Measurements from ENCODE around the gene HRH1. TPM values are rescaled to one million over a fixed set of nuclear protein-coding genes. Genes with fewer than 3 reads are reported as not detected.
"Not testable (repeated sequence)": the region's sequence is repeated elsewhere in the genome, so short reads cannot be mapped to it uniquely, and the experiment has no call there.

Gene HRH1
- total RNA-seq, 6 experiments from 2014 or later: 0.14 to 0.66 (median 0.41) TPM; not detected in 2

DNA sequence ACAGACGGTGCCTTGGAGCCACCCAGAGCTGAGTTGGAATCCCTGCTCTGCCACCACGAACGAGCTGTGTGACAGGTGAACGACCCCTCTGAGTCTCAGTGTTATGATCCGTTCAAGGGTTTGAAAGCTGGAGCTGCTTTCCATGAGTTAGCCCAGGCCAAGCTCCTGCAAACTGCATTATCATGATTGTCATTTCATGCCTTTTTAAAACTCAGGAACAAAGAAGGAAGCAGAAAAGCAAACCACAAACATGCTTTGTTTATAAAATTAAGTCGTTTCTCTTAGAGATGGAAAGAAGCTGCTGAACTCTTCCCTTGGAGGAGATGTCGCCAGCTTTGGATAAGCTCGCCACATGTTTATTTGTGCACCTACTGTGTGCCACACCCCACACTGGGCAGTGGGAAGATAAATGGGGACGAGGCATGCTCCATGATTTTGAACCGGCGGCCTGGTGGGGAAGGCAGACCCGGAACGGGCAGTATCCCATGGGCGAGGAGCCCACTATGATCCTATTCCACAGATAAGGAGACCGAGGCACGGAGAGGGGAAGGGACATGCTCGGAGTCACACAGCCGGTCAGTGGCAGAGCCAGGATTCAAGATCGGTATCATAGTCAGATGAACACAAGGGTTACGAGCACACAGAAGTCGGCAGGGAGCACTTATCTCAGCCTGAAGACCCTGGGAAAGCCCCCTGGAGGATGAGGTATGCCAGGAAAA, 15.9 kb downstream of the HRH1 start:
- ATAC-seq (peak in 1 of 4 donors; percentile 13), DNase-seq (no peak)
- Histone ChIP-seq H3K27ac (no peak overlapping the region), H3K36me3 (no peaks in the 10 kb centered on the region), H3K4me3 (no peak overlapping the region), H3K9me3 (no peaks in the 10 kb centered on the region), H3K27me3 (no peaks in the 10 kb centered on the region), H3K4me1 (no peaks in the 10 kb centered on the region)
- intact Hi-C loops (cut with DNase I): no loop called here
- 59% methylated on average over 14 of the region's 21 CpGs for WGBS (ENCODE audit: insufficient coverage, low coverage, low lambda C conversion rate, missing lambda C conversion rate)
- TF ChIP-seq, protein P1, sequence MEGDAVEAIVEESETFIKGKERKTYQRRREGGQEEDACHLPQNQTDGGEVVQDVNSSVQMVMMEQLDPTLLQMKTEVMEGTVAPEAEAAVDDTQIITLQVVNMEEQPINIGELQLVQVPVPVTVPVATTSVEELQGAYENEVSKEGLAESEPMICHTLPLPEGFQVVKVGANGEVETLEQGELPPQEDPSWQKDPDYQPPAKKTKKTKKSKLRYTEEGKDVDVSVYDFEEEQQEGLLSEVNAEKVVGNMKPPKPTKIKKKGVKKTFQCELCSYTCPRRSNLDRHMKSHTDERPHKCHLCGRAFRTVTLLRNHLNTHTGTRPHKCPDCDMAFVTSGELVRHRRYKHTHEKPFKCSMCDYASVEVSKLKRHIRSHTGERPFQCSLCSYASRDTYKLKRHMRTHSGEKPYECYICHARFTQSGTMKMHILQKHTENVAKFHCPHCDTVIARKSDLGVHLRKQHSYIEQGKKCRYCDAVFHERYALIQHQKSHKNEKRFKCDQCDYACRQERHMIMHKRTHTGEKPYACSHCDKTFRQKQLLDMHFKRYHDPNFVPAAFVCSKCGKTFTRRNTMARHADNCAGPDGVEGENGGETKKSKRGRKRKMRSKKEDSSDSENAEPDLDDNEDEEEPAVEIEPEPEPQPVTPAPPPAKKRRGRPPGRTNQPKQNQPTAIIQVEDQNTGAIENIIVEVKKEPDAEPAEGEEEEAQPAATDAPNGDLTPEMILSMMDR (IDR thresholded peaks at IDR 0.05): no peak
- no peak for TF ChIP-seq POLR2A (IDR thresholded peaks at IDR 0.05)

DNA sequence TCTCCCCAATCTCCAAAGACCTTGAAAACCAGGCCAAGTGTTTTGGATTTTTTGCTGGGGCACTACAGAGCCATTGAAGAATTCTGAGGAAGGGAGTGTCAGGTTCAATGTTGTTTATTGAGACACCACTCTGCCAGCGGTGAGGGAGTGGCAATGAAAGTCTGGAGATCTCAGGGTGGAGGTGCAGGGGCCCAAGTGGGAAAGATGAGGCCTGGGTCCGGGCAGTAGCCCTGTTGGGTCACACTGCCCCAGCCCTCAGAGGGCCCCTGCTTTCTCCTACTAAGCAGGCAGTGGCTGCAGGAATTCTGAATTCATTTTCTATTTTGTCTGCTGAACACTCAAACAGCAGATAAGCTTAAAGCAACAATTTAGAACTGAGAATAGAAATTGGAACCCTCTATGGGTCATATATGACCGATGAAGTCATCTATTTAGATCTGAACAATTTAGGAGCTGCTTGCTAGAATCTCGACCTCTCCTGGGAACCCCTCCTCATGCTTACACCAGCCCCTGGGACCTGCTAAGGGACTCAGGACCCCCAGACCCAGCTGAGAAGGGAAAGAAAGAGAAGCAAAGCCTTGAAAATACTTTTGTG, 17.9 kb downstream of the HRH1 start:
- Histone ChIP-seq H3K27me3 (no peaks in the 10 kb centered on the region), H3K4me3 (no peak overlapping the region), H3K4me1 (no peaks in the 10 kb centered on the region), H3K36me3 (no peaks in the 10 kb centered on the region), H3K27ac (no peak overlapping the region), H3K9me3 (no peaks in the 10 kb centered on the region)
- WGBS (ENCODE audit: insufficient coverage, low coverage, low lambda C conversion rate, missing lambda C conversion rate): 37% methylated on average over 3 of the region's 4 CpGs
- intact Hi-C loops (cut with DNase I): no loop called here
- TF ChIP-seq, protein P1 (IDR thresholded peaks at IDR 0.05): no peak
- TF ChIP-seq POLR2A (IDR thresholded peaks at IDR 0.05): no peak
- DNase-seq (no peak), ATAC-seq (no peak)

DNA sequence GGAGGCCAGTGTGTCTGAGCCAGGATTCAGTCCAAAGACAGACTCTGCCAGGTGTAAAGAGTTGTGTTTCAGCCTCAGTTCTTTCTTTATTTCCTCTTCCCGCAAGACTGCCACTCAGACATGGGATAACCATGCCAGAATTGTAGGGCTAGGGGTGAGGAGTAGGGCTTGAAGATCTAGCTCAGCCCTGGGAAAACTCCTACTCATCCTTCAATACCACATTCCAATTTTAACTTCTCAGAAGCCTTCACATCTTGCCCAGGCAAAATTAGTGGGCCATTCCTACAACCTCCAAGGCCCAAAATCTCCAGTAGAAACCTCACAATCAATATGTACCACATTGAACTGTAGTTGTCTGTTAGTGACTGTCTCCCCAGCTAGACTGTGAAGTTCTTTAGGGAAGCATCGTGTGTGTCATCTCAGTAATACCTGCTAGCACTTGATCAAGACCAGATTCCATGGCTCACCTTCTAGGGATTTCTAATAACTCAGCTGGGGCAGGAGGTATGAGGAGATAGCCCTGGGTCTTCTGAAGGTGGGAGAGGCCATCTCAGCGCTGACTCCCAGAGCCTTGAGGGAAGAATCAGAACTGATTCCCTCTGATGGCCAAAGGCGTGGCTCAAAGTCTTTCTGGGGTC, 19.7 kb downstream of the HRH1 start:
- intact Hi-C loops (cut with DNase I): no loop called here
- ATAC-seq: no peak

DNA sequence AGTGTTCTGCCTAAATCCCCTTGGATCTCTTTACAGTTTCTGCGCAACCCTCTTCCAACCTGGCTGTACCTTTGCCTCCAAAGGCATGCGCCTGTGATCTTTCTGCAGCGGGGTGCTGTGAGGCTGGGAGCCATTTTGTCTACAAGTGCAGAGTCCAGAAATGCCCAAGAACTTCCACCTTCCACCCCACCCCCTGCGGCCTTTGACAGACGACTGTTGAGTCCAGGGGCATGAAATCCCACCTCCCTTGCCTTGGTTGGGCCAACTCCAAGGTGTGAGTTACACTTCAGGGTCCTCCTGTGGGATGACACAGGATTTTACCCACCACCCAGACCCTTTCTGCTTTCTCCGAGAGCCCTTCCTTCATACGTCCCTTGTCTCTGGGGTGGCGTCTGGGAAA, 24.1 kb downstream of the HRH1 start:
- H3K9me3 ChIP-seq: no peaks in the 10 kb centered on the region
- ATAC-seq: no peak
- no peaks in the 10 kb centered on the region for H3K27me3 ChIP-seq
- no peaks in the 10 kb centered on the region for H3K36me3 ChIP-seq
- intact Hi-C loops (cut with DNase I): no loop called here
- no peaks in the 10 kb centered on the region for H3K4me1 ChIP-seq
- TF ChIP-seq POLR2A (IDR thresholded peaks at IDR 0.05): no peak
- TF ChIP-seq, protein P1 (IDR thresholded peaks at IDR 0.05): no peak
- H3K27ac ChIP-seq: no peak overlapping the region
- no peak overlapping the region for H3K4me3 ChIP-seq
- WGBS (ENCODE audit: insufficient coverage, low coverage, low lambda C conversion rate, missing lambda C conversion rate): 87% methylated on average over 6 of the region's 8 CpGs
- no peak for DNase-seq

More for the DNA sequence above, 19.7 kb downstream of the HRH1 start:
- H3K36me3 ChIP-seq: no peaks in the 10 kb centered on the region
- no peaks in the 10 kb centered on the region for H3K4me1 ChIP-seq
- H3K27ac ChIP-seq: no peak overlapping the region
- H3K4me3 ChIP-seq: no peak overlapping the region
- no peak for DNase-seq
- no peaks in the 10 kb centered on the region for H3K27me3 ChIP-seq
- TF ChIP-seq, protein P1 (IDR thresholded peaks at IDR 0.05): no peak
- TF ChIP-seq POLR2A (IDR thresholded peaks at IDR 0.05): no peak
- 63% methylated on average over 2 of the region's 4 CpGs for WGBS (ENCODE audit: insufficient coverage, low coverage, low lambda C conversion rate, missing lambda C conversion rate)
- H3K9me3 ChIP-seq: no peaks in the 10 kb centered on the region

DNA sequence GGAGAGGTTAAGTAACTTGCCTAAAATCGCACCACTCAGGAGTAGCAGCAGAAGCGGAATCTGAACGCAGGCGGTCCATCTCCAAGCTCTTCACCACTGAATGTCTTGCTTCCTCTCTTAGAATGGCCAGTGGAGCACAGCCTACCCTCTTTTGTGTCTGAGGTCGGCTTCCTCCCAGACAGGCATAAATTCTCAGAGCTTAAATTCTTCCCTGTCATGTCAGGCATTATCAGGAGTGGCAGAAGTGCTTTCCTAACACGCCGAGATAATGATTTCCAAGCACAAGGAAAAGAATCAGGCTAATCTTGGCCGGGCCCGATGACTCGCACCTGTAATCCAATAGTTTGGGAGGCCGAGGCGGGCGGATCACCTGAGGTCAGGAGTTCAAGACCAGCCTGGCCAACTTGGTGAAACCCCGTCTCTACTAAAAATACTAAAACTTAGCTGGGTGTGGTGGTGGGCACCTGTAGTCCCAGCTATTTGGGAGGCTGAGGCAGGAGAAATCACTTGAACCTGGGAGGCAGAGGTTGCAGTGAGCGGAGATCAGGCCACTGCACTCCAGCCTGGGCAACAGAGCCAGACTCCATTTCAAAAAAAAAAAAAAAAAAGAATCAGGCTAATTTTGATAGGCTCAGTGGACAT, 30.2 kb downstream of the HRH1 start:
- DNase-seq; H3K27me3 ChIP-seq; H3K27ac ChIP-seq; H3K4me3 ChIP-seq; intact Hi-C loops (cut with DNase I); H3K36me3 ChIP-seq; H3K4me1 ChIP-seq; H3K9me3 ChIP-seq; ATAC-seq: not testable (repeated sequence)
- 60% methylated on average over 12 of the region's 15 CpGs for WGBS (ENCODE audit: insufficient coverage, low coverage, low lambda C conversion rate, missing lambda C conversion rate)
